ENCODE measurements around the gene LPP. TPM values are rescaled to one million over a fixed set of nuclear protein-coding genes. Genes with fewer than 3 reads are reported as not detected.

LPP gene
- total and polyA plus RNA-seq, 9 donors: 15.9 to 280 (median 134) TPM

DNA sequence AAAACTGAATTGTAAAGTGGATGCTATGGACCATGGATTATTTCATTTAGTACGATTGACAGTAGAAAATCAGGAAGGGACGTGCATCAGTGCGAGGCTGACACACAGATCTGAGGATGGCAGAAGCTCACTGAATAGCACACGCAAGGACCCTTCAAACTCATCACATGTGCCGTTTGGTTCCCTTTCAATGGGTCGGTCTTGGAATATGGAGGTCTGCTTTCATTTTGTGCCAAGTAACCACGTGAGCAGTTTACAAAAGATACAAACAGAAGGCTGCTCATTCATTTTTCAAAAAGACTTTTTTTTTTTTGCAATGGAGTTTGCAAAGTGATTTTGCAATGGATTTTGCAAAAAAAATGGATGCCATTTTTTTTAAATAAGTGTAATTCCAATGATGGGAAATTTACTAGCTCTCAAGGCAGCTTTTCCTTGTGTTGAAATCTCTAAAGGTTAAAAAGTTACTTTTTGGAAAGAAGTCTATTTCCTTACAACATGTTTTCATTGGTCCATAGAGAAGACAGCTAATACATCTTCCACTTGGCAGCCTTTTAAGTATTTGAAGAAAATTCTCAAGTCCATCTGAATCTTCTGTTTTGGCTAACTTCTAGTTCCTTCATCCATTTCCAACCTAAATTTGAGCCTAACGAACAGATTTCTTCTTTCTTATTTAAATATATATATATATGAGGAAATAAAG, 625.5 kb downstream of the LPP start:
- DNase-seq: no peak
- H3K9me3 ChIP-seq: no peaks in the 10 kb centered on the region
- WGBS, 3 donors: 77 to 84% (median 77%) methylated on average over 8 of the region's 8 CpGs
- H3K4me3 ChIP-seq: no peak overlapping the region
- H3K36me3 ChIP-seq: no peaks in the 10 kb centered on the region
- peaks cover 4% of the 10 kb centered on the region for H3K4me1 ChIP-seq (ENCODE audit: insufficient read depth)
- H3K27me3 ChIP-seq: no peaks in the 10 kb centered on the region
- TF ChIP-seq, protein P1, sequence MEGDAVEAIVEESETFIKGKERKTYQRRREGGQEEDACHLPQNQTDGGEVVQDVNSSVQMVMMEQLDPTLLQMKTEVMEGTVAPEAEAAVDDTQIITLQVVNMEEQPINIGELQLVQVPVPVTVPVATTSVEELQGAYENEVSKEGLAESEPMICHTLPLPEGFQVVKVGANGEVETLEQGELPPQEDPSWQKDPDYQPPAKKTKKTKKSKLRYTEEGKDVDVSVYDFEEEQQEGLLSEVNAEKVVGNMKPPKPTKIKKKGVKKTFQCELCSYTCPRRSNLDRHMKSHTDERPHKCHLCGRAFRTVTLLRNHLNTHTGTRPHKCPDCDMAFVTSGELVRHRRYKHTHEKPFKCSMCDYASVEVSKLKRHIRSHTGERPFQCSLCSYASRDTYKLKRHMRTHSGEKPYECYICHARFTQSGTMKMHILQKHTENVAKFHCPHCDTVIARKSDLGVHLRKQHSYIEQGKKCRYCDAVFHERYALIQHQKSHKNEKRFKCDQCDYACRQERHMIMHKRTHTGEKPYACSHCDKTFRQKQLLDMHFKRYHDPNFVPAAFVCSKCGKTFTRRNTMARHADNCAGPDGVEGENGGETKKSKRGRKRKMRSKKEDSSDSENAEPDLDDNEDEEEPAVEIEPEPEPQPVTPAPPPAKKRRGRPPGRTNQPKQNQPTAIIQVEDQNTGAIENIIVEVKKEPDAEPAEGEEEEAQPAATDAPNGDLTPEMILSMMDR (IDR thresholded peaks at IDR 0.05): no peak
- TF ChIP-seq POLR2A (IDR thresholded peaks at IDR 0.05) (no peak), EP300 (IDR thresholded peaks at IDR 0.05) (no peak)
- intact Hi-C loops (cut with DNase I): no loop called here
- H3K27ac ChIP-seq: no peak overlapping the region

DNA sequence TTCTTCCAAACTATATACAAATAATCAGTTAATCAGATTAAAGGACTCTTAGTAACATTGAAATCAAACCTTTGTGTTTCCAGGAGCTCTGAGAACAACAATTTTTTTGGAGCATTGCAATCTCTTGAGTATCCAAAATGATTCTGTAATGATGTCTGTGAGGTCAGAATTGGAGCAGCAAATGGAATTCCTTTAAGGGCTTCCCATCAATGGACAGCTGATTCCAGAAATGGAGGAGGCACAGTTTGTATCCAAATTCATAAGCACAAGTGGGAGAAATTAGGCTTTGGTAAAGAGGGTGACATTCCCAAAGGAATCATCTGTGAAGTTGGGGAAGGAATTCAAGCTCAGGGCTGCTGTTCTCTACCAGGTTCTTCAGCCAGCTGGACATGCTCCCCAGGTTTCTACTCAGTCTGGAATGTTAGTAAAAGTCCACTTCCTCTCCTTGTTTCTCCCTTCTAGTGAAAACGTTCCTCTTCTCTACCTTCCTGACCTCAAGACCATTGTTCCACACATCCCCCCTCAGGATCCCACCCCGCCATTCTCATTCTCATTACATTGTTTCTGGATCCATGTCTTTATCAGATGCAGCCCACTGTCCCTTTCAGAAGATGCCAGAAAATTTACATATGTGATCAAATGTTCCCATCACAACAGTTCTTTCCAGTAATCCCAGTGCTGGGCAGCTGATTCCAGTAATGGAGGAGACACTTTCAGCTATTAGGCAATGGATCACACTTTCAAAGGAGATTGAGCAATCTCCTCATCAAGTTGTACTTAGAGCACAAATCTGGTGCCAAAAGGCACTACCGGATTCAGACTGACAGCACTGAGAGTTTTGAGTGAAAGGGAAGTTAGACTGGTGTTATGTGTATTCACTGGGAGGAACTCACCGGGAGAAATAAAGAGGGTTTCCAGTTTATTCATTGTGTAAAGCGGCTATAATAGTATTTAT, 626.5 kb downstream of the LPP start:
- H3K9me3 ChIP-seq: no peaks in the 10 kb centered on the region
- intact Hi-C loops (cut with DNase I): no loop called here
- H3K36me3 ChIP-seq: no peaks in the 10 kb centered on the region
- H3K27me3 ChIP-seq: no peaks in the 10 kb centered on the region
- 83 to 88% (median 88%) methylated on average over 5 of the region's 5 CpGs for WGBS, 3 donors
- H3K4me3 ChIP-seq: no peak overlapping the region
- peaks cover 4% of the 10 kb centered on the region for H3K4me1 ChIP-seq (ENCODE audit: insufficient read depth)
- peak; percentile 96 for TF ChIP-seq EP300 (IDR thresholded peaks at IDR 0.05)
- no peak for TF ChIP-seq POLR2A (IDR thresholded peaks at IDR 0.05)
- DNase-seq: peak in 1 of 5 donors; percentile 28
- no peak overlapping the region for H3K27ac ChIP-seq

DNA sequence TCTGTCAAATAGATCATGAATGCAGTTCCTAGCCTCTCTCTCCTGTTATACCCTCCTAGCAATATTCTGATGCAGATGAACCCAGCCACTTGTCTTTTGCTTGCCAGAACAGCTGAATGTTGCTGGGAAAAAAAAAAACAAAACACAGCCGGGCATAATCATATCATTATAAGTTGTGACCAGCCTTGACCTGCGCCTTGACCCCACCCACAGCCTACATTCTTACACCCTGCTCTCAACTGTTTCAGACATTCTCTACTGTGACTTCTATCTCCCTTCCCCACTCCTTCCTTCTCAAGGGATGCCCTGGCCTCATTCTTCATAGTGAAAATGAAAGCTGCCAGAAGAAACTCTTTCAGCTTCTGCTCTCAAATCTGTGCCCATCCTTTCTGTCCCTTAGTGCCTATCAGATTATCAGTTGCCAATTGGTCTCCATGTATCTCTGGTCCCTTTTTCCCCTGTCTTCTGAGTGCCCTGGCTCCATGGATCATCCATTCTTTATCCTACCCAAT, 628.7 kb downstream of the LPP start:
- intact Hi-C loops (cut with DNase I): no loop called here
- Histone ChIP-seq H3K4me1 (ENCODE audit: insufficient read depth) (peaks cover 3% of the 10 kb centered on the region), H3K27ac (no peak overlapping the region), H3K36me3 (no peaks in the 10 kb centered on the region), H3K27me3 (no peaks in the 10 kb centered on the region), H3K4me3 (no peak overlapping the region), H3K9me3 (no peaks in the 10 kb centered on the region)
- 37 to 47% (median 43%) methylated on average over 2 of the region's 2 CpGs for WGBS, 3 donors
- no peak for TF ChIP-seq EP300 (IDR thresholded peaks at IDR 0.05)
- TF ChIP-seq, protein P1 (IDR thresholded peaks at IDR 0.05): no peak
- no peak for TF ChIP-seq POLR2A (IDR thresholded peaks at IDR 0.05)
- peak in 1 of 5 donors; percentile 44 for DNase-seq

GRCh38 chr3:188786424-188786823, 632.5 kb downstream of the LPP start:
- Histone ChIP-seq H3K27ac (no peak overlapping the region), H3K9me3 (no peaks in the 10 kb centered on the region), H3K4me3 (no peak overlapping the region), H3K36me3 (no peaks in the 10 kb centered on the region), H3K27me3 (no peaks in the 10 kb centered on the region), H3K4me1 (ENCODE audit: insufficient read depth) (no peaks in the 10 kb centered on the region)
- intact Hi-C loops (cut with DNase I): no loop called here
- DNase-seq: no peak
- no peak for TF ChIP-seq EP300 (IDR thresholded peaks at IDR 0.05)
- WGBS, 3 donors: 89 to 98% (median 91%) methylated on average over 2 of the region's 2 CpGs

DNA sequence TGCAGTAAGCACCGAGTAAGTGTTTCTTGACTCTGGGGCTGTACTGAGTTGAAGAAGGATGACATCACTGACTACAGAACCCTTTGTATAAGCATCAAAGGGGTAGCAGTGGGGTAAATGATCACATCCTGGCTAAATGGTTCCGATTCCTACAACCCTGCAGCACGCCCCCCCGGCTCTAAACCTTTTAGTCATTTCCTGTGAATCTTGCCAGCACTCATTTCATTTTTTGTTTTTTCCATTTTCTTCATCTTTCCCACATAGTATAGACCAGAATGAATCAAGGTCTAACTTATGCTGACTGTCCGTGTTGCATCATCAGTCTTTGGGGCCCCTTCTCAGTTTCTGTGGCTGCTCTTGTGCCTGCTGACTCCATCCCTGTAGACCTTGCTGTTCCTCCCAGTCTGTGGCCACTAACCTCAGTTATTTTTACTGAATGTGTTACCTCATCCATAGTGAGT, 634.7 kb downstream of the LPP start:
- Histone ChIP-seq H3K36me3 (no peaks in the 10 kb centered on the region), H3K4me3 (no peak overlapping the region), H3K4me1 (ENCODE audit: insufficient read depth) (no peaks in the 10 kb centered on the region), H3K27me3 (no peaks in the 10 kb centered on the region), H3K27ac (no peak overlapping the region), H3K9me3 (no peaks in the 10 kb centered on the region)
- no peak for DNase-seq
- intact Hi-C loops (cut with DNase I): no loop called here
- TF ChIP-seq EP300 (IDR thresholded peaks at IDR 0.05) (no peak), POLR2A (IDR thresholded peaks at IDR 0.05) (no peak)
- TF ChIP-seq, protein P1 (IDR thresholded peaks at IDR 0.05): no peak
- 78 to 92% (median 85%) methylated on average over 5 of the region's 5 CpGs for WGBS, 3 donors

All from ovary (tissue), 9 donors.